Memory B cell (primary cell): Measurements from ENCODE around the gene JRKL.
A peak's percentile ranks its signal among the peaks of the same experiment; 100 is the strongest.

Source experiments
- ATAC-seq: fragments of 150-1000 bp; cut with Tn5 transposase; 2 replicates; pipeline ENCODE4 v1.10.0; 2021; ENCODE audit warnings: low read depth, mild to moderate bottlenecking, moderate library complexity
- DNase-seq, 2 donors: peaks; one replicate each; pipeline ENCODE4 v3.0.0; 2022; ENCODE audit warnings: low spot score in 2 of 2
- H3K27ac Mint-ChIP-seq: one replicate; pipeline ENCODE4 v1.8.0; 2022; ENCODE audit warnings: mild to moderate bottlenecking, moderate library complexity, mixed read lengths
- H3K27me3 Mint-ChIP-seq: one replicate; pipeline ENCODE4 v1.8.0; 2022; ENCODE audit warnings: mixed read lengths
- H3K36me3 Mint-ChIP-seq: one replicate; pipeline ENCODE4 v1.8.0; 2022; ENCODE audit warnings: mild to moderate bottlenecking, mixed read lengths
- H3K4me1 Mint-ChIP-seq: one replicate; pipeline ENCODE4 v1.8.0; 2022; ENCODE audit warnings: mixed read lengths
- H3K4me3 Mint-ChIP-seq: one replicate; pipeline ENCODE4 v1.8.0; 2022; ENCODE audit warnings: mild to moderate bottlenecking, moderate library complexity, mixed read lengths
- H3K9me3 Mint-ChIP-seq: one replicate; pipeline ENCODE4 v1.8.0; 2022; ENCODE audit warnings: mixed read lengths

The JRKL gene

GRCh38 chr11:96389720-96390487, at the start of gene JRKL, which contains the start of gene CCDC82:
JRKL (plus strand) TSS chr11:96390013; CDS start chr11:96390650, 637 bp downstream.
CCDC82 (minus strand) TSS chr11:96389912; CDS start chr11:96384747, 5,165 bp downstream.
- Mint-ChIP-seq H3K9me3 (no peaks in the 10 kb centered on the region), H3K4me1 (peaks cover 13% of the 10 kb centered on the region), H3K36me3 (peaks cover 3% of the 10 kb centered on the region), H3K4me3 (peak within 1 kb of the TSS; percentile 92), H3K27me3 (no peaks in the 10 kb centered on the region), H3K27ac (peak within 1 kb of the TSS; percentile 80)
- ATAC-seq (peak; percentile 94), DNase-seq (peak; percentile 97 to 98)

- Mint-ChIP-seq H3K9me3 (no peaks in the 10 kb centered on the region), H3K27ac (peak overlapping the region; percentile 91), H3K4me3 (peak overlapping the region; percentile 99), H3K36me3 (no peaks in the 10 kb centered on the region), H3K27me3 (no peaks in the 10 kb centered on the region), H3K4me1 (peaks cover 53% of the 10 kb centered on the region)
- no peak for DNase-seq
- no peak for ATAC-seq
These were observed 49.3 kb upstream of the JRKL start for GRCh38 chr11:96340555-96340885.

GRCh38 chr11:96341211-96342013, 48.4 kb upstream of the JRKL start:
- Mint-ChIP-seq H3K4me1 (peaks cover 48% of the 10 kb centered on the region), H3K27ac (peak overlapping the region; percentile 91), H3K36me3 (no peaks in the 10 kb centered on the region), H3K9me3 (no peaks in the 10 kb centered on the region), H3K27me3 (no peaks in the 10 kb centered on the region), H3K4me3 (peak overlapping the region; percentile 99)
- DNase-seq (peak; percentile 54 to 57), ATAC-seq (peak; percentile 46)

GRCh38 chr11:96342014-96342960, 47.5 kb upstream of the JRKL start:
- H3K36me3 Mint-ChIP-seq: no peaks in the 10 kb centered on the region
- no peak for DNase-seq
- ATAC-seq: no peak
- H3K9me3 Mint-ChIP-seq: no peaks in the 10 kb centered on the region
- peaks cover 47% of the 10 kb centered on the region for H3K4me1 Mint-ChIP-seq
- H3K27me3 Mint-ChIP-seq: no peaks in the 10 kb centered on the region
- peak overlapping the region; percentile 99 for H3K4me3 Mint-ChIP-seq
- H3K27ac Mint-ChIP-seq: peak overlapping the region; percentile 91

- peaks cover 38% of the 10 kb centered on the region for H3K4me1 Mint-ChIP-seq
These were observed 46.7 kb upstream of the JRKL start, which contains the start of gene MAML2 for GRCh38 chr11:96342961-96343711. MAML2 (minus strand) TSS chr11:96343195; CDS start chr11:96341895, 1,300 bp downstream.

GRCh38 chr11:96356848-96357247, 33.0 kb upstream of the JRKL start:
- ATAC-seq: no peak
- H3K36me3 Mint-ChIP-seq: peaks cover 26% of the 10 kb centered on the region
- no peak overlapping the region for H3K27ac Mint-ChIP-seq
- H3K9me3 Mint-ChIP-seq: no peaks in the 10 kb centered on the region
- H3K27me3 Mint-ChIP-seq: no peaks in the 10 kb centered on the region
- peaks cover 3% of the 10 kb centered on the region for H3K4me1 Mint-ChIP-seq
- DNase-seq: no peak
- H3K4me3 Mint-ChIP-seq: no peak overlapping the region

More at GRCh38 chr11:96342961-96343711, 46.7 kb upstream of the JRKL start, which contains the start of gene MAML2:
- H3K27me3 Mint-ChIP-seq: no peaks in the 10 kb centered on the region
- no peaks in the 10 kb centered on the region for H3K9me3 Mint-ChIP-seq
- DNase-seq (peak; percentile 72 to 89), ATAC-seq (peak; percentile 80)
- H3K27ac Mint-ChIP-seq: peak within 1 kb of the TSS; percentile 91
- H3K4me3 Mint-ChIP-seq: peak within 1 kb of the TSS; percentile 99
- H3K36me3 Mint-ChIP-seq: no peaks in the 10 kb centered on the region

GRCh38 chr11:96357794-96358193, 32.0 kb upstream of the JRKL start:
- H3K4me3 Mint-ChIP-seq: no peak overlapping the region
- DNase-seq (no peak), ATAC-seq (no peak)
- H3K36me3 Mint-ChIP-seq: peaks cover 28% of the 10 kb centered on the region
- peak overlapping the region; percentile 76 for H3K27ac Mint-ChIP-seq
- no peaks in the 10 kb centered on the region for H3K9me3 Mint-ChIP-seq
- no peaks in the 10 kb centered on the region for H3K27me3 Mint-ChIP-seq
- H3K4me1 Mint-ChIP-seq: peaks cover 3% of the 10 kb centered on the region

GRCh38 chr11:96358321-96358720, 31.5 kb upstream of the JRKL start:
- H3K27ac Mint-ChIP-seq: no peak overlapping the region
- DNase-seq (no peak), ATAC-seq (no peak)
- H3K9me3 Mint-ChIP-seq: no peaks in the 10 kb centered on the region
- H3K27me3 Mint-ChIP-seq: no peaks in the 10 kb centered on the region
- H3K36me3 Mint-ChIP-seq: peaks cover 28% of the 10 kb centered on the region
- H3K4me1 Mint-ChIP-seq: peaks cover 3% of the 10 kb centered on the region
- no peak overlapping the region for H3K4me3 Mint-ChIP-seq

GRCh38 chr11:96361778-96362177, 28.0 kb upstream of the JRKL start:
- H3K4me1 Mint-ChIP-seq: no peaks in the 10 kb centered on the region
- ATAC-seq (no peak), DNase-seq (no peak)
- no peaks in the 10 kb centered on the region for H3K27me3 Mint-ChIP-seq
- peaks cover 15% of the 10 kb centered on the region for H3K36me3 Mint-ChIP-seq
- no peaks in the 10 kb centered on the region for H3K9me3 Mint-ChIP-seq
- peak overlapping the region; percentile 11 for H3K27ac Mint-ChIP-seq
- no peak overlapping the region for H3K4me3 Mint-ChIP-seq

- peaks cover 4% of the 10 kb centered on the region for H3K4me1 Mint-ChIP-seq
- H3K36me3 Mint-ChIP-seq: peaks cover 11% of the 10 kb centered on the region
- H3K4me3 Mint-ChIP-seq: no peak overlapping the region
- DNase-seq (no peak), ATAC-seq (no peak)
- H3K27me3 Mint-ChIP-seq: no peaks in the 10 kb centered on the region
- no peak overlapping the region for H3K27ac Mint-ChIP-seq
- H3K9me3 Mint-ChIP-seq: no peaks in the 10 kb centered on the region
These were observed 24.3 kb upstream of the JRKL start for GRCh38 chr11:96365493-96365892.

- DNase-seq: no peak
- H3K27ac Mint-ChIP-seq: no peak overlapping the region
- H3K4me1 Mint-ChIP-seq: peaks cover 4% of the 10 kb centered on the region
- H3K9me3 Mint-ChIP-seq: no peaks in the 10 kb centered on the region
- H3K4me3 Mint-ChIP-seq: no peak overlapping the region
- H3K36me3 Mint-ChIP-seq: peaks cover 14% of the 10 kb centered on the region
- no peaks in the 10 kb centered on the region for H3K27me3 Mint-ChIP-seq
- ATAC-seq: no peak
These were observed 23.8 kb upstream of the JRKL start for GRCh38 chr11:96366024-96366423.

- DNase-seq: no peak
- Mint-ChIP-seq H3K4me3 (no peak overlapping the region), H3K36me3 (peaks cover 18% of the 10 kb centered on the region), H3K9me3 (no peaks in the 10 kb centered on the region), H3K27ac (peak overlapping the region; percentile 7), H3K27me3 (no peaks in the 10 kb centered on the region), H3K4me1 (peaks cover 4% of the 10 kb centered on the region)
- ATAC-seq: peak; percentile 26
These were observed 22.5 kb upstream of the JRKL start for GRCh38 chr11:96367342-96367741.

GRCh38 chr11:96373826-96374225, 16.0 kb upstream of the JRKL start:
- peak overlapping the region; percentile 40 for H3K27ac Mint-ChIP-seq
- H3K36me3 Mint-ChIP-seq: peaks cover 16% of the 10 kb centered on the region
- H3K27me3 Mint-ChIP-seq: no peaks in the 10 kb centered on the region
- no peak for ATAC-seq
- no peak overlapping the region for H3K4me3 Mint-ChIP-seq
- no peaks in the 10 kb centered on the region for H3K9me3 Mint-ChIP-seq
- peaks cover 4% of the 10 kb centered on the region for H3K4me1 Mint-ChIP-seq
- no peak for DNase-seq
